ENCODE measurements around the gene PKIB.

The PKIB gene

DNA sequence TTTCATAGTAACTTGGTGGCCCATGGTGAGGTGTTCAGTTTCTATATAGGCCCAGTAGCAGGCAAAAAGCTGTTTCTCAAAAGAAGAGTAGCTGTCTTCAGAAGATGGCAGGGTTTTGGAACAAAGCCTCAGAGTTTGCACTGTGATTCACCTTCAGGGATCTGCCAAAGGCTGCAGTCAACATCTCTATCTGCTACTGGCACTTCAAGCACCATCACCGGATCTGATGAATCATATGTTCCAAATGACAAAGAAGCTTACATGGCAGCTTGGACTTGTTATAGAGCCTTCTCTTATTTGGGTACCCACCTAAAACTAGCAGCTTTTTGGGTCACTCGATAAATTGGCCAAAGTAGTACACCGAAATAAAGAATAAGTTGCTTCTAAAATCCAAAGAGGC, 39.5 kb downstream of the PKIB start:
- no peak for TF ChIP-seq CTCF (IDR thresholded peaks at IDR 0.05; ENCODE audit: low read depth, low read length, missing control alignments)
- no peak overlapping the region for H3K4me3 ChIP-seq (ENCODE audit: low read depth, low read length)
- no peak for DNase-seq (ENCODE audit: low read depth)

- DNase-seq (ENCODE audit: low read depth) = no peak
- H3K4me3 ChIP-seq (ENCODE audit: low read depth, low read length) = no peak overlapping the region
- TF ChIP-seq CTCF (IDR thresholded peaks at IDR 0.05; ENCODE audit: low read depth, low read length, missing control alignments) = no peak
Measured at GRCh38 chr6:122650403-122650802, 40.2 kb downstream of the PKIB start.

GRCh38 chr6:122651031-122651430, 40.8 kb downstream of the PKIB start:
- no peak for TF ChIP-seq CTCF (IDR thresholded peaks at IDR 0.05; ENCODE audit: low read depth, low read length, missing control alignments)
- no peak overlapping the region for H3K4me3 ChIP-seq (ENCODE audit: low read depth, low read length)
- no peak for DNase-seq (ENCODE audit: low read depth)

DNA sequence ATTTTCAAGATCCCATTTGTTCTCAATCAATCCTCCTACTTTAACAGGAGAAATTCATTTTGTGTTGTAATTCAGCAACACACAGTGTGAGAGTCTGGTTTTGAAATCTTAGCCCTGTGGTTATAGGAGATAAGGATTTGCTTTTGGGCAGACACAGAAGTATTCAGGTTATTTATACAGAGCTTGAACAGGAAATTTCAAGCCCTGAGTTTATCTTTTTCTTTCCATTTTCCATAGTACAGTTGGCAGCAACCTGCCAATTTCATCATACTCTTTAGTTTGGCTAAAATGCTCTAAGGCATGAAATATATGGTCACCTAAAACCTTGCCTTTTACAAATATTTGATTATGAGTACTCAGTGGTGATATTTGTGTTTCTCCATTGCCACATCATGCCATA, 41.4 kb downstream of the PKIB start:
- H3K4me3 ChIP-seq (ENCODE audit: low read depth, low read length) = no peak overlapping the region
- no peak for DNase-seq (ENCODE audit: low read depth)
- TF ChIP-seq CTCF (IDR thresholded peaks at IDR 0.05; ENCODE audit: low read depth, low read length, missing control alignments) = no peak

- no peak for TF ChIP-seq CTCF (IDR thresholded peaks at IDR 0.05; ENCODE audit: low read depth, low read length, missing control alignments)
- no peak overlapping the region for H3K4me3 ChIP-seq (ENCODE audit: low read depth, low read length)
- no peak for DNase-seq (ENCODE audit: low read depth)
Measured at GRCh38 chr6:122652431-122652830, 42.2 kb downstream of the PKIB start.

GRCh38 chr6:122653094-122653493, 42.9 kb downstream of the PKIB start:
- H3K4me3 ChIP-seq (ENCODE audit: low read depth, low read length) = no peak overlapping the region
- no peak for TF ChIP-seq CTCF (IDR thresholded peaks at IDR 0.05; ENCODE audit: low read depth, low read length, missing control alignments)
- DNase-seq (ENCODE audit: low read depth) = no peak

DNA sequence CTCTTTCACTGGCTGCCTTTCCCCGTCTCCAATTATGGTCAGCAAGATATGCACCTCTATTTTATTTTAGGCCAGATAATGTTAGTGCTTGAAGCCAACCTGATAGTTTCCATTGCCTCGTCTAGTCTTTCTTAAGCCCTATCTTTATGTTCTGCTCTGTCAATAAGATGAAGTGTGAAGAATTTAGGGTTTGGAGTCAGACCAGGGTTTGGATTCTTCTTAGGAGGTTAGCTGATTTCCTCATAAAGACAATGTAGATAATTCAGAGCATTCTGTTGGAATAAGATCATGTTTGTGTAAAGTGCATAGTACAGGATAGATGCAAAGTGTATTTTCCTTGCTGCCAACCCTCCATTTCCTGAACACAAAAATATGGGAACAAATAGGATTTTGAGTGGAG, 43.8 kb downstream of the PKIB start:
- DNase-seq (ENCODE audit: low read depth) = no peak
- no peak for TF ChIP-seq CTCF (IDR thresholded peaks at IDR 0.05; ENCODE audit: low read depth, low read length, missing control alignments)
- no peak overlapping the region for H3K4me3 ChIP-seq (ENCODE audit: low read depth, low read length)

All from GM12864 (cell line).